ENCODE data around the gene ZNHIT6.

The ZNHIT6 gene

DNA sequence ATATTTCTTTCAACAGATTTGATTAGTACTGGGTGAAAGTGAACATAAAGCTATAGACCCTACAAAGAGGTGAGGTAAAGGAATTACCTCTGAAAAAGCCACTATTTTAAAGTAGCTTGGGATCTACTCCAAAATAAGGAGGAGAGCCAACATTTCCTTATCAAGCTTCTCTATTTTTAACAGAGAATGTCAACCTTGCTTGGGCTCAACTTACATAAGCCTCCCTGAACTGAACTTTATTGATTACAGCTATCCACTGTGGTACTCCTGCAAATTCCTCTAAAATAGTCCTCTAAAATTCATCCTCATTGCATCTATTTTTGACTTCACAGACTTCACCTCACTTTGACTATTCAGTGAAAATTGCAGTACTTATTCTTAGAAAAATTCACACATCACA, 10.3 kb downstream of the ZNHIT6 start:
- Histone ChIP-seq H3K36me3 (ENCODE audit: low read length) (peaks cover 46% of the 10 kb centered on the region), H4K20me1 (ENCODE audit: low read depth, low read length) (0 out of 2 replicates have a peak, but pooled peaks cover 6% of the 10 kb centered on the region), H3K9me2 (replicated peaks; ENCODE audit: insufficient read depth, low read length) (no peaks in the 10 kb centered on the region), H3K4me3 (ENCODE audit: insufficient read depth, low read length, poor library complexity, severe bottlenecking) (no peak overlapping the region), H3K27ac (ENCODE audit: low read depth, low read length) (no peak overlapping the region), H3F3A (ENCODE audit: insufficient read depth) (no peaks in the 10 kb centered on the region), H3K79me2 (ENCODE audit: insufficient read depth, low read length) (peaks cover 64% of the 10 kb centered on the region), H3K27me3 (ENCODE audit: low read length) (no peaks in the 10 kb centered on the region), H3K9me3 (ENCODE audit: insufficient read depth, low read length) (no peaks in the 10 kb centered on the region), H3K9ac (ENCODE audit: low read length) (no peak overlapping the region), H3K4me2 (ENCODE audit: low read depth, low read length, poor library complexity, severe bottlenecking) (no peak overlapping the region), H2AFZ (ENCODE audit: low read depth, low read length, severe bottlenecking) (no peak overlapping the region)
- no peak for TF ChIP-seq EZH2phosphoT487 (conservative IDR thresholded peaks at IDR 0.05; ENCODE audit: low read length)
- TF ChIP-seq, protein P1, sequence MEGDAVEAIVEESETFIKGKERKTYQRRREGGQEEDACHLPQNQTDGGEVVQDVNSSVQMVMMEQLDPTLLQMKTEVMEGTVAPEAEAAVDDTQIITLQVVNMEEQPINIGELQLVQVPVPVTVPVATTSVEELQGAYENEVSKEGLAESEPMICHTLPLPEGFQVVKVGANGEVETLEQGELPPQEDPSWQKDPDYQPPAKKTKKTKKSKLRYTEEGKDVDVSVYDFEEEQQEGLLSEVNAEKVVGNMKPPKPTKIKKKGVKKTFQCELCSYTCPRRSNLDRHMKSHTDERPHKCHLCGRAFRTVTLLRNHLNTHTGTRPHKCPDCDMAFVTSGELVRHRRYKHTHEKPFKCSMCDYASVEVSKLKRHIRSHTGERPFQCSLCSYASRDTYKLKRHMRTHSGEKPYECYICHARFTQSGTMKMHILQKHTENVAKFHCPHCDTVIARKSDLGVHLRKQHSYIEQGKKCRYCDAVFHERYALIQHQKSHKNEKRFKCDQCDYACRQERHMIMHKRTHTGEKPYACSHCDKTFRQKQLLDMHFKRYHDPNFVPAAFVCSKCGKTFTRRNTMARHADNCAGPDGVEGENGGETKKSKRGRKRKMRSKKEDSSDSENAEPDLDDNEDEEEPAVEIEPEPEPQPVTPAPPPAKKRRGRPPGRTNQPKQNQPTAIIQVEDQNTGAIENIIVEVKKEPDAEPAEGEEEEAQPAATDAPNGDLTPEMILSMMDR (IDR thresholded peaks at IDR 0.05; ENCODE audit: insufficient read depth, low read length, poor library complexity, severe bottlenecking), result no peak

DNA sequence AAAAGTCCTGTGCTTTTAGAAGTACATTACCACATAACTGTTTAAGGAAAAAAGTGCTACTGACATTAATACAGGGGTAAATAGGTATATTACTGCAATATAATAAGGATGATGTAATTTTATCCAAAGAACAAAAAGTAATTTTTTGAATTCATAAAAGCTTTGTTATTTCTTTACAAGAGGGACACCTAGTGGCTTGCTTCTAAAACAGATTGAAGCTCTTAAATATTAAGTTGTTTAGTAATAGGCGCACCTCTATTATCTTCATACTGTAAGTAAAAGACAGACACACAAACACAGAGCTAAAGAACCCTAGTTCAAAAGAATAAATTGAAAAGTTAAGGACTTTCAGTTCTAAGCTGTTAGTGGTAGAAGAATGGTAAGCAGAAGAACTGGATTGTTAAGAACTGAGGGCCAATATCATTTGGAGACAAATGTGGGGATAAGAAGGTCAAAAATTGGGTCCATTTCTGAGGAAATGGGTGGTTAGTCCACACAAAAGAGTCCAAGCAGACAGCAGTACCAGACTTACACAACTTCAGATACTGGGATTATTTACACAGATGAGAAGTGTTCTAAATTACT, 15.4 kb downstream of the ZNHIT6 start:
- H3K79me2 ChIP-seq (ENCODE audit: insufficient read depth, low read length), result peaks cover 42% of the 10 kb centered on the region
- no peak overlapping the region for H3K4me3 ChIP-seq (ENCODE audit: insufficient read depth, low read length, poor library complexity, severe bottlenecking)
- TF ChIP-seq, protein P1 (IDR thresholded peaks at IDR 0.05; ENCODE audit: insufficient read depth, low read length, poor library complexity, severe bottlenecking), result peak; percentile 25
- TF ChIP-seq EZH2phosphoT487 (conservative IDR thresholded peaks at IDR 0.05; ENCODE audit: low read length), result no peak
- no peaks in the 10 kb centered on the region for H3F3A ChIP-seq (ENCODE audit: insufficient read depth)
- H3K4me2 ChIP-seq (ENCODE audit: low read depth, low read length, poor library complexity, severe bottlenecking), result no peak overlapping the region
- no peak overlapping the region for H3K9ac ChIP-seq (ENCODE audit: low read length)
- H3K9me2 ChIP-seq (replicated peaks; ENCODE audit: insufficient read depth, low read length), result no peaks in the 10 kb centered on the region
- no peaks in the 10 kb centered on the region for H3K27me3 ChIP-seq (ENCODE audit: low read length)
- H3K36me3 ChIP-seq (ENCODE audit: low read length), result peaks cover 15% of the 10 kb centered on the region; the same call in 1 of the 2 replicates
- H3K27ac ChIP-seq (ENCODE audit: low read depth, low read length), result no peak overlapping the region
- H2AFZ ChIP-seq (ENCODE audit: low read depth, low read length, severe bottlenecking), result no peak overlapping the region
- H3K9me3 ChIP-seq (ENCODE audit: insufficient read depth, low read length), result no peaks in the 10 kb centered on the region
- H4K20me1 ChIP-seq (ENCODE audit: low read depth, low read length), result 0 out of 2 replicates have a peak, but pooled peaks cover 3% of the 10 kb centered on the region

DNA sequence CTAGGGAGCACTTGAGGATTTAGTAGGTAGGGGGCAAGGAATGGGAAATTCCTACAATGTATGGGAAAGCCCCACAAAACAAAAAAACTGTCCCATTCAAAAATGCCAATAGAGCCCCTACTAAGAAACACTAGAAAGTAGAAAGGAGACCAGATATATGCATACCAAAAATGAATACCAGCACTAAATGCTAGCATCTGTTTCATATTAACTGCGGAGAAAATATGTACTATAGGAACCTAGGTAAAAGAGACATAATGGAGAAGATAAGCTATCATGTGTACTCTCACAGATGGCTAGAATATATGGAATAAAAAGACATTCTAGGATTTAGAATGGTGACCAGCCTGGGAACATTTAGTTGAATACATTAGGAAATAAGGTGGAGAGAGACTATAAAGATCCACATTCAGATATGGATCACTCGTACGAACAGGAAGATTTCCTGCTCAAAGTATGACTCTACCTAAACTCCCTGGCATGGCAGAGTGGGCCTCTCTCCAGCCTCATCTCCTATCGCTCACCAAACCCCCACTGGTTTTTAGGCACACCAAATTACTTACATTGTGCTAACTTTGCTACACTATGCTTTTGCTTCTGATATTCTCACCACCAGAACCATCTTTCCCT, 18.3 kb downstream of the ZNHIT6 start:
- no peak overlapping the region for H3K9ac ChIP-seq (ENCODE audit: low read length)
- H3F3A ChIP-seq (ENCODE audit: insufficient read depth), result no peaks in the 10 kb centered on the region

More for the DNA sequence above, 18.3 kb downstream of the ZNHIT6 start:
- Histone ChIP-seq H3K27me3 (ENCODE audit: low read length) (no peaks in the 10 kb centered on the region), H3K9me3 (ENCODE audit: insufficient read depth, low read length) (no peaks in the 10 kb centered on the region), H3K79me2 (ENCODE audit: insufficient read depth, low read length) (peaks cover 53% of the 10 kb centered on the region), H4K20me1 (ENCODE audit: low read depth, low read length) (0 out of 2 replicates have a peak, but pooled peaks cover 3% of the 10 kb centered on the region), H3K4me2 (ENCODE audit: low read depth, low read length, poor library complexity, severe bottlenecking) (no peak overlapping the region), H3K4me3 (ENCODE audit: insufficient read depth, low read length, poor library complexity, severe bottlenecking) (no peak overlapping the region), H3K36me3 (ENCODE audit: low read length) (peaks cover 7% of the 10 kb centered on the region; the same call in 1 of the 2 replicates), H3K9me2 (replicated peaks; ENCODE audit: insufficient read depth, low read length) (no peaks in the 10 kb centered on the region), H3K27ac (ENCODE audit: low read depth, low read length) (no peak overlapping the region), H2AFZ (ENCODE audit: low read depth, low read length, severe bottlenecking) (no peak overlapping the region)
- TF ChIP-seq, protein P1 (IDR thresholded peaks at IDR 0.05; ENCODE audit: insufficient read depth, low read length, poor library complexity, severe bottlenecking), result no peak
- TF ChIP-seq EZH2phosphoT487 (conservative IDR thresholded peaks at IDR 0.05; ENCODE audit: low read length), result no peak
